ENCODE data around the gene GRB2.
A peak's percentile ranks its signal among the peaks of the same experiment; 100 is the strongest.

Gene GRB2

DNA sequence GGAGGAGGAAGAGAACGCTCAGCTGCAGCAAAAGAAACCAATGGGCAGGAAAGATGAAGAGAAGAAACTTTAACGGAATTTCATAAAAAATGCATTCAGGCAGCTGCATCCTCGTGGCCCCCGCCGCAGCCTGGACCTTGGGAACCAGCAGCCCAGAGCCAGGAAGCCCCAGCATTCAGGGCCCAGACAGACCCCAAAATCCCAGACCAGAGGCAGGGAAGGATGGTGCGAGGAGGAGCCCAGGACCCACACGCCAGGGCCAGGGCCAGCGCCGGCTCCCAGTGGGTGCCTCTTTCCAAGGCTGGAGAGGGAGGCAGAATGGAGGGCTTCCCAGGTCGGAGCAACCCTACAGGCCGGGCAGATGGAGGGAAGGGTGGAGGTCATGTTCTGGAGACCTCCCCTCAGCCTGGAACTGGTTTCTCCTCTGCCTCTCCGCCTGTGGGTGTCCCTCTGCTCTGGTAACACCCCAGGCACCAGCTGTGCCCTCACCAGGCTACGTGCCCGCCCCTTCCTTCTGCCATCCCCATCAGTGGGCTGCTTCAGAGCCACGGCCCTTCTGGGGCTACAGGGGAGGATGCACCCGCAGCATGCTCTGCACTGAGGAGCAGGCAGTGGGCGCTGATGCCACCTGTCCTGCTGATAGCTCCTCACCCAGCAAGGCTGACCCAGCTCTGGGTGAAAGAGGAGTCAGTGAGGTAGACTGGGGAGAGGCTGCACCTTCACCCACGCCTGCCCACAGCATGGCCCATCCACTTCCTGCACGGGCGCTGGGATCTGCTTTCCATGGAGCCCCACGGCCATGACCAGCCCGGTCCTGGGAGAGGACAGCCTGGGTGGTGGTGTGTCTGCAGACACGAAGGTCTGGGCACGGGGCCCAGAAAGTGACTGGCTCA is 133.3 kb downstream of the GRB2 start:
- no peak for DNase-seq

DNA sequence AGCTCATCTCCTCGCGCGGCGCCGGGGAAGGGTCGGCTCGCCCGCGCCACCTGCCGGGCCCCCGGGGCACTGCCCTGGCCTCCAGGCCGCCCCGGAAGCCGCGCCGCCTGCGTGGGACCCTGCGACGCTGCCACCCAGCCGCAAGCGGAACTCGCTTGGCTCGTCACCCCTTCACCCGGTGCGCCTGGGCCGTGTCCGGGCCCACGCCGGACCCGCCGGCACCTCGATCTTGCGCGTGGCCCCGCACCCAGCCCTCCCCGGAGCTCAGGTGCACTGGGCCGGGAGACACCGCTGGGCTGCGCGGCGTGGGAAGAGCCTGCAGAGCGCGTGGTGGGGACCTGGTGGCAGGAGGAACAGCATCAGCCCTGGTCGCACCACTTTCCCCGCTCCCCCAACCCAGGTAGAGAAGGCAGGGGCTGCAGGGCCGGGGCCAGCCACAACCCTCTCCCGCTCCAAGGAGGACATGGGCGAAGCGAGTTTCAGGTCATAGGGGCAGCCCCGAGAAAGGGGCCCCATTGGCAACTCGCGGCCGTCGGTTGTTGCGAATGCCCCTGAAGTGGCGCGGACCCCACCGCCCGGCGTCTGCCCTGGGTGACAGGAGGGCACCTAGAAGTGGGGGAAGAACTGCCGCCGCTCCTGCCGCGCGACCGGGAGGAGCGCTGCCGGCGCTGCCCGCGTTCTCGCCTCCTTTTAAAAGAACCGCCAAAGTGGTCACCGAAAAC is 134.1 kb downstream of the GRB2 start:
- DNase-seq, result peak; percentile 75

GRCh38 chr17:75270966-75271232 is 134.6 kb downstream of the GRB2 start, which contains the start of gene MIF4GD:
MIF4GD (minus strand) TSS chr17:75271231; CDS start chr17:75270195, 1,036 bp downstream.
- no peak for DNase-seq

- peak; percentile 47 for DNase-seq
Measured at GRCh38 chr17:75270218-75270965, 135.1 kb downstream of the GRB2 start.

DNA sequence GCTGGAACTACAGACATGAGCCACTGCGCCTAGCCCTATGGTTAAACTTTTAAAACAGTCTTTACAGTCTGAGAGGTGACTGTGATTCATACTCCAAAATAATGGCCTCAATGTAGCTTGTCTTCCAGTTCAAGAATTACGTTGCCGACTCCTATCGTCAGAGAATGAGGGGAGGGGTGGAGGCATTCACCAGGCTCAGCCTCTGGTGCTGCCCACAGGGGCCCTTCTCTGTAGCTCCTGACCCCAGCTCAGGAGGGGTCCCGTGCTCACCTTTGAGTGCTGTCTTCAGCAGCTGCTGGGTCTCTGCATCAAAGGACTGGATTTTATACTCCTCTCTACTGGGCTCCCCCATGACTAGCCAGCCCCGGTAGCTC is 135.6 kb downstream of the GRB2 start:
- no peak for DNase-seq
